Mucosa of stomach (tissue), 1 donor: Measurements from ENCODE around the gene ETV3.

Experiments
- H3K27me3 ChIP-seq: one replicate; pipeline ENCODE4 v1.7.0; 2013; ENCODE audit warnings: mild to moderate bottlenecking, low read length; ENCODE audit not compliant: control insufficient read depth, insufficient read depth
- H3K36me3 ChIP-seq: one replicate; pipeline ENCODE4 v1.7.0; 2013; ENCODE audit warnings: low read length; ENCODE audit not compliant: control insufficient read depth, insufficient read depth
- H3K4me1 ChIP-seq: one replicate; pipeline ENCODE4 v1.7.0; 2013; ENCODE audit warnings: mild to moderate bottlenecking, low read length; ENCODE audit not compliant: control insufficient read depth, insufficient read depth
- H3K4me3 ChIP-seq: one replicate; pipeline ENCODE4 v1.7.0; 2013; ENCODE audit warnings: low read length
- H3K9ac ChIP-seq: one replicate; pipeline ENCODE4 v1.7.0; 2013; ENCODE audit warnings: mild to moderate bottlenecking, low read length, moderate library complexity
- H3K9me3 ChIP-seq: one replicate; pipeline ENCODE4 v1.7.0; 2013; ENCODE audit warnings: mild to moderate bottlenecking, low read length, moderate library complexity; ENCODE audit not compliant: control insufficient read depth
- donor health status: Pancreatic carcinoma.

The ETV3 gene

GRCh38 chr1:157157501-157158190 lies 19.5 kb upstream of the ETV3 start:
- Histone ChIP-seq H3K9ac (no peak overlapping the region), H3K27me3 (no peaks in the 10 kb centered on the region), H3K4me3 (no peak overlapping the region), H3K36me3 (no peaks in the 10 kb centered on the region), H3K9me3 (no peaks in the 10 kb centered on the region), H3K4me1 (peaks cover 36% of the 10 kb centered on the region)

- H3K27me3 ChIP-seq = no peaks in the 10 kb centered on the region
- H3K4me3 ChIP-seq = no peak overlapping the region
- no peaks in the 10 kb centered on the region for H3K9me3 ChIP-seq
- H3K9ac ChIP-seq = no peak overlapping the region
- peaks cover 49% of the 10 kb centered on the region for H3K4me1 ChIP-seq
- no peaks in the 10 kb centered on the region for H3K36me3 ChIP-seq
Measured at GRCh38 chr1:157156058-157156541, 17.9 kb upstream of the ETV3 start.

- no peaks in the 10 kb centered on the region for H3K36me3 ChIP-seq
- H3K9me3 ChIP-seq = no peaks in the 10 kb centered on the region
- H3K9ac ChIP-seq = no peak overlapping the region
- no peaks in the 10 kb centered on the region for H3K27me3 ChIP-seq
- peaks cover 49% of the 10 kb centered on the region for H3K4me1 ChIP-seq
- H3K4me3 ChIP-seq = no peak overlapping the region
Measured at GRCh38 chr1:157155658-157156057, 17.5 kb upstream of the ETV3 start.

DNA sequence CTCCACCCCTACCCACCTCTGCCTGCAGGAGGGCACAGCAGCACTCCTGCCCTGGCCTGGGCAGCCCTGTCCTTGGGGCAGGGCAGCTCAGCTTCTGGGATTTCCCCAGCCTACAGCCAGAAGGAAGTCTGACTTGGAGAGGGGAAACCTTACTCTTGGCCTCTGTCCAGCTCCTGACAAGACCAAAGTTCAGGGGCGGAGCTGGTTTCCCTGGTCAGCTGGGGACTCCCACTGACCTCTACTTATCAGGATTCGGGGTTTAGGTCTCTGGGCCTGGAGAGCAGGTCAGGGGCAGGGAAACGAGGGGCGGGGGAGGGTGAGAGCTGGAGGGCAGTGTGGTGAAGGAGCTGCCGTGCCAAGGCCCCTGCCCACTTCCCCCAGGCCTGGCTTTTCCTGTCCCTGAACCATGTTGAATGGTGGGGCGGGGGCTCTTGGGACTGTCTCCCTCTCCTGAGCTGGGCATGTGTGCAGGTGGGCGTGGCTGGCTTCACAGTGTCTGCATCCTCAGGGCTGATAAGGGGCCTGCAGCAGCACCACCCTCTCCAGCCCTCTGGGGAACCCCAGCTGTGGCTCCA lies 16.8 kb upstream of the ETV3 start:
- Histone ChIP-seq H3K27me3 (no peaks in the 10 kb centered on the region), H3K36me3 (no peaks in the 10 kb centered on the region), H3K9ac (peak overlapping the region; percentile 48), H3K9me3 (no peaks in the 10 kb centered on the region), H3K4me3 (no peak overlapping the region), H3K4me1 (peaks cover 49% of the 10 kb centered on the region)

GRCh38 chr1:157154291-157154690 lies 16.1 kb upstream of the ETV3 start:
- no peaks in the 10 kb centered on the region for H3K9me3 ChIP-seq
- H3K4me3 ChIP-seq = no peak overlapping the region
- peaks cover 49% of the 10 kb centered on the region for H3K4me1 ChIP-seq
- H3K9ac ChIP-seq = peak overlapping the region; percentile 48
- H3K36me3 ChIP-seq = no peaks in the 10 kb centered on the region
- H3K27me3 ChIP-seq = no peaks in the 10 kb centered on the region

- no peaks in the 10 kb centered on the region for H3K27me3 ChIP-seq
- no peak overlapping the region for H3K9ac ChIP-seq
- H3K9me3 ChIP-seq = no peaks in the 10 kb centered on the region
- H3K4me3 ChIP-seq = no peak overlapping the region
- peaks cover 52% of the 10 kb centered on the region for H3K4me1 ChIP-seq
- no peaks in the 10 kb centered on the region for H3K36me3 ChIP-seq
Measured at GRCh38 chr1:157153746-157154145, 15.6 kb upstream of the ETV3 start.

DNA sequence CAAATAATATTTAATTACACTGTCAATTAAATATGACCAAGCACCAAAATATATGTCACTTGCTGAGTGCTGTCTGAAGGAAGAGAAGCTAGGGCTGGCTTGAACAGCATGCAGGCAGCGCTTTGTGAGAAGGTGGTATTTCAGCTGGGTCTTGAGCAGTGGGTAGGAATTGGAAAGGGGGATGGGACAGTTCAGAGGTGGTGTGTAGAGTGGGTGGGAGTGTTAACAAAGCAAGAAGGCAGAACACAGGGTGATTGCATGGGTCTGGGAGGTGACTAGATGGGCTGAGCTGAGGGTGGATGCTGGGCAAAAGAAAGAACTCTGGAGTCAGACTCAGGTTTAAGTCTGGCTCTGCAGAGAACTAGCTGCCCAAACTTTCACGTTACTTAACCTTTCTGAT lies 14.3 kb upstream of the ETV3 start:
- H3K9me3 ChIP-seq = no peaks in the 10 kb centered on the region
- peaks cover 64% of the 10 kb centered on the region for H3K4me1 ChIP-seq
- H3K9ac ChIP-seq = no peak overlapping the region
- H3K27me3 ChIP-seq = no peaks in the 10 kb centered on the region
- H3K4me3 ChIP-seq = no peak overlapping the region
- H3K36me3 ChIP-seq = no peaks in the 10 kb centered on the region

GRCh38 chr1:157151506-157151905 lies 13.3 kb upstream of the ETV3 start:
- Histone ChIP-seq H3K36me3 (no peaks in the 10 kb centered on the region), H3K9ac (no peak overlapping the region), H3K27me3 (no peaks in the 10 kb centered on the region), H3K4me1 (peaks cover 74% of the 10 kb centered on the region), H3K4me3 (no peak overlapping the region), H3K9me3 (no peaks in the 10 kb centered on the region)

GRCh38 chr1:157151073-157151472 lies 12.9 kb upstream of the ETV3 start:
- peaks cover 76% of the 10 kb centered on the region for H3K4me1 ChIP-seq
- H3K36me3 ChIP-seq = no peaks in the 10 kb centered on the region
- H3K27me3 ChIP-seq = no peaks in the 10 kb centered on the region
- H3K4me3 ChIP-seq = no peak overlapping the region
- H3K9ac ChIP-seq = no peak overlapping the region
- H3K9me3 ChIP-seq = no peaks in the 10 kb centered on the region

- H3K9ac ChIP-seq = no peak overlapping the region
- no peaks in the 10 kb centered on the region for H3K27me3 ChIP-seq
- H3K4me3 ChIP-seq = no peak overlapping the region
- peaks cover 71% of the 10 kb centered on the region for H3K4me1 ChIP-seq
- H3K9me3 ChIP-seq = no peaks in the 10 kb centered on the region
- H3K36me3 ChIP-seq = no peaks in the 10 kb centered on the region
Measured at GRCh38 chr1:157150631-157151030, 12.4 kb upstream of the ETV3 start.

- Histone ChIP-seq H3K9ac (no peak overlapping the region), H3K4me3 (no peak overlapping the region), H3K4me1 (peaks cover 58% of the 10 kb centered on the region), H3K9me3 (no peaks in the 10 kb centered on the region), H3K36me3 (no peaks in the 10 kb centered on the region), H3K27me3 (no peaks in the 10 kb centered on the region)
Measured at GRCh38 chr1:157147906-157148700, 9.9 kb upstream of the ETV3 start.

DNA sequence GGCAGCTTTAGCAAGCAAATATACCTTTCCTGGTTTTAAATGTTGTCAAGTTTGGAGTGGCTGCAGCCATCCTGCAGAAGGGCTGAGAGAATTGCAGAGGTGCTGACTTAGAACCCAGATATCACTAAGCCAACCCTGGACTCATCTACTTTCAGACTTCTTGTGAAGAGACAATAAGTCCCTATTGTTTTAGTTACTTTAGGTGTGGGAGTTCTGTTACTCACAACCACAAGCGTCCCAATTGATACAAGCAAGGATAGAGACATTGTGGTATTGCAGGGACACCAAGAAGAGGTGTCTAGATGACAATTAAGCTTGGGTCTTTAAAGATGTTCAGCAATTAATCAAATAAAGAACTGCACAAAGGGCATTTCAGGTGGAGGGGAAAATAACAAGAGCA lies 8.8 kb upstream of the ETV3 start:
- Histone ChIP-seq H3K27me3 (no peaks in the 10 kb centered on the region), H3K9me3 (no peaks in the 10 kb centered on the region), H3K4me1 (peaks cover 56% of the 10 kb centered on the region), H3K36me3 (no peaks in the 10 kb centered on the region), H3K9ac (no peak overlapping the region), H3K4me3 (no peak overlapping the region)
